GM12873 (cell line): Measurements from ENCODE around the gene TSEN54.
A peak's percentile ranks its signal among the peaks of the same experiment; 100 is the strongest.

Experiments used
- CTCF ChIP-seq: IDR thresholded peaks from 2 replicates; pipeline ENCODE4 v1.5.1; 2012; ENCODE audit warnings: low read depth, mild to moderate bottlenecking, moderate library complexity, low read length, control low read depth; ENCODE audit not compliant: insufficient read depth; ENCODE audit errors: missing control alignments

TSEN54 gene

GRCh38 chr17:75512926-75513640 lies 3.2 kb upstream of the TSEN54 start:
- no peak for TF ChIP-seq CTCF

- no peak for TF ChIP-seq CTCF
These were observed 2.7 kb upstream of the TSEN54 start for GRCh38 chr17:75513641-75514000.

- no peak for TF ChIP-seq CTCF
These were observed 1.9 kb upstream of the TSEN54 start for GRCh38 chr17:75514299-75514918.

- TF ChIP-seq CTCF: no peak
These were observed 1.3 kb upstream of the TSEN54 start for GRCh38 chr17:75514919-75515495.

- peak; percentile 93 for TF ChIP-seq CTCF
These were observed 653 bp upstream of the TSEN54 start, which contains the start of gene CASKIN2 for GRCh38 chr17:75515496-75516254. TSS of gene CASKIN2 (minus strand) at chr17:75515537. CDS start at chr17:75513804, 1,733 bp downstream.

- no peak for TF ChIP-seq CTCF
These were observed 430 bp downstream of the TSEN54 start for GRCh38 chr17:75516619-75517296.

- peak; percentile 50 for TF ChIP-seq CTCF
These were observed 1.1 kb downstream of the TSEN54 start for GRCh38 chr17:75517297-75517865.
